Muscle of arm (tissue), 12 donors: ENCODE results near the gene TBK1. TPM values are rescaled to one million over a fixed set of nuclear protein-coding genes. Genes with fewer than 3 reads are reported as not detected.
"Not testable (repeated sequence)": the region's sequence is repeated elsewhere in the genome, so short reads cannot be mapped to it uniquely, and the experiment has no call there.

Source experiments
- DNase-seq: peaks from one replicate; pipeline ENCODE4 v3.0.0-alpha.2; 2013
- polyA plus RNA-seq, 12 donors: library from polyadenylated mRNA; unstranded; fragments of 120-200 nt; gene quantifications; one replicate each; pipeline ENCODE4 v1.2.1, GENCODE V29; 2013; ENCODE audit not compliant: insufficient read length in 12 of 12

Gene TBK1
- polyA plus RNA-seq, 12 donors: 10.6 to 23.4 (median 17.3) TPM; not detected in 1

DNA sequence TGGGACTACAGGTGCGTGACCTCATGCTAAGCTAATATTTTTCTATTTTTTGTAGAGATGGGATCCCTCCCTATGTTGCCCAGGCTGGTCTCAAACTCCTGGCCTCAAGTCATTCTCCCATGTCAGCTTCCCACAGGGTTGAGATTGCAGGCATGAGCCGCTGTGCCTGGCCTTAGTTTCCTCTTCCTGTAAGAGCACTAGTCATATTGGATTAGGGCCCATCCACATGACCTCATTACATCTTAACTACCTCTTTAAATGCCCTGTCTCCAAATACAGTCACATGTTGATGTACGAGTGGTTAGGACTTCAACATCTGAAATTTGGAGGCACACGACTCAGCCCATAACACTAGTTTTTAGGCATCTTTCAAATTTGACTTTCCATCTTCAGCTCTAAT is 86.2 kb downstream of the TBK1 start:
- no peak for DNase-seq

DNA sequence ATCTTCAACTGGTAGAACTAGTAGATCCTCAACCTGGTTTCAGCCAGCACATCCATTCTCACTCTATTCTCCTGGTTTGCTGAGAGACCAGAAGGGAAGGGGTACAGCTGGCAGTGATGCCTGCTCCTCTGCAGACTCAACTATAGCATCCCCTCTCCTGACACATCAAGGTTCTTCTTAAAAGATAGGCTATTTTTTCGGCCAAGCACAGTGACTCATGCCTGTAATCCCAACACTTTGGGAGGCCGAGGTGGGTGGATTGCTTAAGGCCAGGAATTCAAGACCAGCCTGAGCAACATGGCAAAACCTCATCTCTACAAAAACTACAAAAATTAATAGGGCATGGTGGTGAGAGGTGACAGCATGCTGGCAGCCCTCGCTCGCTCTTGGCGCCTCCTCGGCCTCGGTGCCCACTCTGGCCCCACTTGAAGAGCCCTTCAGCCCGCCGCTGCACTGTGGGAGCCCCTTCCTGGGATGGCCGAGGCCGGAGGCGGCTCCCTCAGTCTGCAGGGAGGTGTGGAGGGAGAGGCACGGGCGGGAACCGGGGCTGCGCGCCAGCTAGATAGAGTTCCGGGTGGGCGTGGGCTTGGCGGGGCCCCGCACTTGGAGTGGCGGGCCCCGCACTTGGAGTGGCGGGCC is 90.6 kb downstream of the TBK1 start:
- not testable (repeated sequence) for DNase-seq

DNA sequence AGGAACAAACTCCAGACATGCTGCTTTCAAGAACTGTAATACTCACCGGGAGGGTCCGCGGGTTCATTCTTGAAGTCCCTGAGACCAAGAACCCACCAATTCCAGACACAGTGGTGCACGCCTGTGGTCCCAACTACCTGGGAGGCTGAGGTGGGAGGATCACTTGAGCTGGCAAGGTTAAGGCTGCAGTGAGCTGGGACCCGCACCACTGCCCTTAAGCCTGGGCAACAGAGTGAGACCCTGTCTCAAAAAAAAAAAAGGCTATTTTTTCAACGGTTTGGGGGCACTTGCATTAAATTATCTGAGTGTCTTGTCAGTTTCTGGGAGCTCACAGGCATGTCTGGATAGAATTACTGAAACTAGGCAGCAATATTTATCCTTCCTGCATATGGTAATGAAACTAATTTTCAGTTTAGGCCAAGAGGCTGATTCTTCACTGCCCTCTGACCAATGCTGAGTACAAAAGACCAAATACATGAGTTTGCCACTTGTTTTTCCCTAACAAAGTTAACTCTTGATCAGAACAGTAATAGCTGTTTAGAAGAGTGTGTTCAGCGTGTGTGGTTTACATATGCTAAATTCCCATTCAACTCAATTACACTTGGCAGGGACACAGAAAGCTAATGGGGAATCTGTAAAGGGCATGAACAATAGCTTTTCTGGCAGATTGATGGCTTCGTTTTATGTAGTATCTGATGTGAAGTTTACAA is 92.6 kb downstream of the TBK1 start:
- no peak for DNase-seq

DNA sequence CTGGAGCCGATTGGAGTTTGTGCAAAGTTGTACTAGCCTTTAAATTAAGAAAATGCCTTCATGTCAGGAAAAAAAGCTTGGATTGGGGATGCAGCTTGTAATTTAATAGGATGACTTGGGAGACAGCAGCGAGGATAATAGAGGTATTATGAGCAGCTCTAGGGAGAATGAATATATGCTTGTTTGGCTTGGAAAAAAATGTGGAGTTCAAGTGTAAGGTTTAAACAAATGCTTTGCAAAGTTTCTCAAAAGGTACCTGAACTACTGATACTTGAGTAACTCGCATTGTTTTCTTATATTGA is 93.1 kb downstream of the TBK1 start:
- DNase-seq: no peak

DNA sequence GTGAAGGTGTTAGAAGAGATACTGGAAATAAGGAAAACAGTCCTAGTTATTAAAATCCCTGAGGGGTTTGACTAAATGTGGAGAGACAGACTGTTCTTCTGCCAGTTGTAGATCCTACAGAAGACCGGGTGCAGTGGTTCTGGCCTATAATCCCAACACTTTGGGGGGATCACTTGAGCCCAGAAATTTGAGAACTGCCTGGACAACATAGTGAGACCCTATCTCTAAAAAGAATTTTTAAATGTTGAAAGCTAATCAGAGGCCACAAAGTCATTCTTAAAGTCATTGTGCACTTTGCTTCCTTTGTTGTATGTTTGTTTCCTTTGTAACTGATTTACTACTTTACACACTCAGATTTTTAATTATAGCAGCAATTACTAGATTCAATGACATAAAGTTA is 97.2 kb downstream of the TBK1 start:
- no peak for DNase-seq

DNA sequence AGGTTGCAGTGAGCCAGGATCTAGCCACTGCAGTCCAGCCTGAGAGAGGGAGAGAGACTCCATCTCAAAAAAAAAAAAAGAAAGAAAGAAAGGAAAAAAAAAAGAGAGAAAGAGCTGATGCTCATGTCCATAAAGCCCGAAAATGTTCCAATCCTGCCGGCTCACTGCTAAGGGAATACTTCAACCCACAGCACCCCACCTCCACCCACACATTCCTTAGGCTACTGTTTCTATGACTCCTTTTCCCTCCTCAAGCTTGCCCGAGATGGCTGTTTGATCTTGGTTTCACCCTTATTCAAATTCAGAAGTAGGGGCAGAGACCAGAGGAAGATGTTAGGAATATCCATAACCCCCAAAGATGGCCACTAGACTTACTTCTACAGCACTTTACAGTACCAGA is 98.8 kb downstream of the TBK1 start:
- DNase-seq: no peak

DNA sequence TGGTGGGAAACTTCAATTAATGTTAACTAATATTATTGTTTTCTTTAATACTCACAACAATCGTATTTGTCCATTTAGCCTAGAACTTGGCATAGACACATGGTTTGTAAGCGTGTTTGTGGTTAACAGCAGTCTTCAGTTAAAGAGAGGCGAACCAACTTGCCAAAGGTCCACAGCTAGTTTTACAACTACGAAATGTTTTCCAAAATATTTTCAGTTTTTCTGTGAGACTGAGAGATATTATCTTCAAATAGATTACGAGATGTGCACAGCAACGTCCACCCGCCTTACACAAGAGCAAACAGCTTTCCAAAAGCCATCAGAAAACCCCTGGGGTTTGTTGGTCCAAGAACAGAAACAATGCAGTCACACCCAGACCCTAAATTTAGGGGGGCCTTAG is 99.8 kb downstream of the TBK1 start:
- no peak for DNase-seq

Other genes with a start within 250 kb of the TBK1 start
- 1 to 10 TPM in 10 of 12 donors, not detected in 2; 2.8 to 4.4 (median 3.7) TPM for gene KICS2, start 229.8 kb upstream of the TBK1 start, polyA plus RNA-seq
- 1 to 10 TPM in 7 of 12 donors, under 1 TPM in 3, not detected in 2; 0.68 to 3.7 (median 1.2) TPM for gene C12orf56, start 61.4 kb upstream of the TBK1 start, polyA plus RNA-seq
- 10 to 100 TPM in 11 of 12 donors, not detected in 1; 30.7 to 59.9 (median 46.2) TPM for gene XPOT, start 47.7 kb upstream of the TBK1 start, polyA plus RNA-seq
- 100 to 1,000 TPM in 1 of 12 donors, 10 to 100 TPM in 11; 28.2 to 352 (median 67.1) TPM for gene RASSF3, start 158.4 kb downstream of the TBK1 start, polyA plus RNA-seq